Calu3 (cell line): Measurements from ENCODE around the gene TFAM. TPM values are rescaled to one million over a fixed set of nuclear protein-coding genes. Genes with fewer than 3 reads are reported as not detected.

ENCODE experiments used
- BruUV-seq: library from RNA; stranded (reverse); fragments of 400-500 nt; replicated peaks from 2 replicates; lab custom pipeline; 2021; lab: Mats Ljungman, UMichigan
- CTCF ChIA-PET: fragments of 300-600 bp; sonication (Branson Sonifier 250); formaldehyde crosslinking; loops from one replicate; lab custom pipeline; 2022; ENCODE audit warnings: antibody characterized with exemption; lab: Charles Lee
- DNase-seq: peaks from one replicate; pipeline ENCODE4 v3.0.0; 2022
- H3K27ac Mint-ChIP-seq: one replicate; pipeline ENCODE4 v1.8.0; 2022; ENCODE audit warnings: mixed read lengths; ENCODE audit not compliant: unreplicated experiment
- H3K27me3 Mint-ChIP-seq: one replicate; pipeline ENCODE4 v1.8.0; 2022; ENCODE audit warnings: mixed read lengths; ENCODE audit not compliant: unreplicated experiment
- H3K36me3 Mint-ChIP-seq: one replicate; pipeline ENCODE4 v1.8.0; 2022; ENCODE audit warnings: mild to moderate bottlenecking, moderate library complexity, mixed read lengths; ENCODE audit not compliant: insufficient read depth, unreplicated experiment
- H3K4me1 Mint-ChIP-seq: one replicate; pipeline ENCODE4 v1.8.0; 2022; ENCODE audit warnings: mild to moderate bottlenecking, low read depth, mixed read lengths; ENCODE audit not compliant: unreplicated experiment
- H3K4me3 Mint-ChIP-seq: one replicate; pipeline ENCODE4 v1.8.0; 2022; ENCODE audit warnings: mild to moderate bottlenecking, low read depth, moderate library complexity, mixed read lengths; ENCODE audit not compliant: unreplicated experiment
- H3K9me3 Mint-ChIP-seq: one replicate; pipeline ENCODE4 v1.8.0; 2022; ENCODE audit warnings: low read depth, mixed read lengths; ENCODE audit not compliant: unreplicated experiment
- intact Hi-C: fragments of 100-400 bp; cut with micrococcal nuclease; formaldehyde crosslinking; loops from one replicate; pipeline ENCODE4 v1.10.0; 2022; ENCODE audit not compliant: unreplicated experiment
- total RNA-seq: library from RNA; stranded (reverse); gene quantifications from 2 replicates; pipeline ENCODE4 v1.2.3, GENCODE V29; 2022
- TF ChIP-seq, protein P1 (sequence below): fragments of 200-600 bp; IDR thresholded peaks from one replicate; pipeline ENCODE4 v1.8.0; 2022; ENCODE audit warnings: antibody characterized with exemption; ENCODE audit not compliant: unreplicated experiment

TFAM gene
- total RNA-seq, 1 experiment from 2014 or later: 94.3 TPM

DNA sequence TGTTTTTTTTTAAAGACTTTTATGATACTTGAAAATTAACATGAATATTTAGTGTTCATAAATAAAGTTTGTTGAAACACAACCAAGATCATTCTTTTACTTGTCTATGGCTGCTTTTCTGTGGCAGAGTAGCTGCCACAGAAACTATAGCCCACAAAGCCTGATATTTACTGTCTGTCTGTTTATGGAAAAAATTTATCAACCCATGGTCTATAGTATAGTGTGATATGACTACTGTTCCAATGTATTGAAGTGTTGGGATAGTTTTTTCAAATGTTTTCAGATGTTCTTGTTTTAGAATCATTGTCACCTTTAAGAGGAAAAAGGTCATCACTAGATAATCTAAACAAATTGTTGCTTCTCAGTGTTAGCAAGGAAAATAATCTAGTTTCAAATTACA, 10.8 kb downstream of the TFAM start:
- TF ChIP-seq, protein P1, sequence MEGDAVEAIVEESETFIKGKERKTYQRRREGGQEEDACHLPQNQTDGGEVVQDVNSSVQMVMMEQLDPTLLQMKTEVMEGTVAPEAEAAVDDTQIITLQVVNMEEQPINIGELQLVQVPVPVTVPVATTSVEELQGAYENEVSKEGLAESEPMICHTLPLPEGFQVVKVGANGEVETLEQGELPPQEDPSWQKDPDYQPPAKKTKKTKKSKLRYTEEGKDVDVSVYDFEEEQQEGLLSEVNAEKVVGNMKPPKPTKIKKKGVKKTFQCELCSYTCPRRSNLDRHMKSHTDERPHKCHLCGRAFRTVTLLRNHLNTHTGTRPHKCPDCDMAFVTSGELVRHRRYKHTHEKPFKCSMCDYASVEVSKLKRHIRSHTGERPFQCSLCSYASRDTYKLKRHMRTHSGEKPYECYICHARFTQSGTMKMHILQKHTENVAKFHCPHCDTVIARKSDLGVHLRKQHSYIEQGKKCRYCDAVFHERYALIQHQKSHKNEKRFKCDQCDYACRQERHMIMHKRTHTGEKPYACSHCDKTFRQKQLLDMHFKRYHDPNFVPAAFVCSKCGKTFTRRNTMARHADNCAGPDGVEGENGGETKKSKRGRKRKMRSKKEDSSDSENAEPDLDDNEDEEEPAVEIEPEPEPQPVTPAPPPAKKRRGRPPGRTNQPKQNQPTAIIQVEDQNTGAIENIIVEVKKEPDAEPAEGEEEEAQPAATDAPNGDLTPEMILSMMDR: no peak
- Mint-ChIP-seq H3K36me3 (peaks cover 23% of the 10 kb centered on the region), H3K4me1 (no peaks in the 10 kb centered on the region), H3K27me3 (no peaks in the 10 kb centered on the region), H3K9me3 (no peaks in the 10 kb centered on the region), H3K4me3 (no peak overlapping the region), H3K27ac (no peak overlapping the region)
- CTCF ChIA-PET: interaction anchor here (0.7 kb wide), 1 partner anchor 128 kb away, joined by 3 read pairs; no protein-coding TSS in a partner anchor
- intact Hi-C loops: no loop called here
- BruUV-seq: no TSS peak
- no peak for DNase-seq

DNA sequence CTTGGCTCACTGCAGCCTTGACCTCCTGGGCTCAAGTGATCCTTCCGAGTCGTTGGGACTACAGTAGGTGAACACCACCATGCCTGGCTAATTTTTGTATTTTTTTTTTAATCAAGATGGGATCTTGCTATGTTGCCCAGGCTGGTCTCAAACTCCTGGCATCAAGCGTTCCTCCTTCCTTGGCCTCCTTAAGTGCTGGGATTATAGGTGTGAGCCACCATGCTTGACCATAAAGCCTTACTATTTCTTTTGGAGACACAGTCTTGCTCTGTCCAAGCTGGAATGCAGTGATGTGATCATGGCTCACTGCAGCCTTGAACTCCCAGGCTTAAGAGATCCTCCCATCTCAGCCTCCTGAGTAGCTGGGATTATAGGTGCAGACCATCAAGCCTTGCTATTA, 12.6 kb downstream of the TFAM start:
- CTCF ChIA-PET: interaction anchor here (0.7 kb wide), 1 partner anchor 13 kb away, joined by 3 read pairs; no protein-coding TSS in a partner anchor
- H3K4me3 Mint-ChIP-seq: no peak overlapping the region
- intact Hi-C loops: no loop called here
- no peak overlapping the region for H3K27ac Mint-ChIP-seq
- BruUV-seq: no TSS peak
- H3K36me3 Mint-ChIP-seq: peaks cover 11% of the 10 kb centered on the region
- DNase-seq: no peak
- TF ChIP-seq, protein P1: no peak
- H3K27me3 Mint-ChIP-seq: no peaks in the 10 kb centered on the region
- H3K4me1 Mint-ChIP-seq: no peaks in the 10 kb centered on the region
- no peaks in the 10 kb centered on the region for H3K9me3 Mint-ChIP-seq

DNA sequence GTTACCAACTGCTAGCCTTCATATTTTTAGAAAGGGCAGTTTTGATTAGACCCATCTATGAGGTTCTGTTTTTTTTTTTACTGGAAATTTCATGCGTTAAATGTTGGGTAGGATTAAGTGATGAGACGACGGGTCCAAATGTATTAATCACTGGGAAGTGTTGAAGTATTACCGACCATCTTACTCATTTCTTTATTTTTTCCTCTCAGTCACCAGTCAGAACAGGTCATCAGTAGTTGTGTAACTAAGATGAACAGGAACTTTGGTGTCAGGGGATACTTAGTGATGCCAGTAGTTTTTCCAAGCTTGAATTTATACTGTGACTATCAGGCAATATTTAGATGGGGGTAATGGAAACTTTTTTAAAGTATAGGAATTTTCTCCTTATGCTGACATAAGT, 14.2 kb downstream of the TFAM start:
- no peaks in the 10 kb centered on the region for H3K9me3 Mint-ChIP-seq
- DNase-seq: no peak
- no peak overlapping the region for H3K4me3 Mint-ChIP-seq
- H3K4me1 Mint-ChIP-seq: no peaks in the 10 kb centered on the region
- no peak overlapping the region for H3K27ac Mint-ChIP-seq
- BruUV-seq: no TSS peak
- TF ChIP-seq, protein P1: no peak
- H3K27me3 Mint-ChIP-seq: no peaks in the 10 kb centered on the region
- intact Hi-C loops: no loop called here
- peaks cover 6% of the 10 kb centered on the region for H3K36me3 Mint-ChIP-seq
- CTCF ChIA-PET: interaction anchor here (1.0 kb wide), 1 partner anchor 8 kb away, joined by 4 read pairs; no protein-coding TSS in a partner anchor

DNA sequence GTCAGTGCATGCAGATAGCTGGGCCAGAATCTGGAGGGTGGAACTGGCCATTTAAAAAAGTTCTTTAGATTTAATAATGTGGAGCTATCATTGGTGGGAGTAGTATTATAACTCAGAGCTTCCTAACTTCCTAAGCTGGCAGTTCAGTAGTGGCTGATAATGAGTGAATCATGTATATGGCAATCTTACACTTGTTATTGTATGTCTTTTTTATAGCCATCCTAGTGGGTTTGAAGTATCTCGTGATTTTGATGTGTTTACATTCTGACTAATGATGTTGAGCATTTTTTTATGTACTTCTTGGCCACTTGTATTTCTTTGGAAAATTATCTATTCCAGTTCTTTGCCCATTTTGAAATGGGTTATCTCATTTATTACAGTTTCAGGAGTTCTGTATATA, 15.4 kb downstream of the TFAM start:
- CTCF ChIA-PET: interaction anchor here (1.0 kb wide), 1 partner anchor 9 kb away, joined by 4 read pairs; no protein-coding TSS in a partner anchor
- no peaks in the 10 kb centered on the region for H3K27me3 Mint-ChIP-seq

More for the DNA sequence above, 15.4 kb downstream of the TFAM start:
- intact Hi-C loops: no loop called here
- BruUV-seq: no TSS peak
- no peaks in the 10 kb centered on the region for H3K9me3 Mint-ChIP-seq
- no peaks in the 10 kb centered on the region for H3K4me1 Mint-ChIP-seq
- TF ChIP-seq, protein P1: no peak
- H3K27ac Mint-ChIP-seq: no peak overlapping the region
- H3K36me3 Mint-ChIP-seq: no peaks in the 10 kb centered on the region
- no peak overlapping the region for H3K4me3 Mint-ChIP-seq
- DNase-seq: no peak
